ENCODE results near the gene IQCK.

GRCh38 chr16:19907161-19907992, 189.3 kb downstream of the IQCK start:
- peak; percentile 56 to 91 (median 88) for TF ChIP-seq CTCF (IDR thresholded peaks at IDR 0.05)
- no peak for TF ChIP-seq POLR2A (IDR thresholded peaks at IDR 0.05)
- TF ChIP-seq POLR2AphosphoS5 (IDR thresholded peaks at IDR 0.05), result peak; percentile 19
